IPS-15b (cell line): Measurements from ENCODE around the gene SLPI.

Experiments
- H3K27me3 ChIP-seq: one replicate; pipeline ENCODE4 v1.6.1; 2013; ENCODE audit warnings: low read length; ENCODE audit not compliant: control insufficient read depth, insufficient read depth
- H3K36me3 ChIP-seq: one replicate; pipeline ENCODE4 v1.6.1; 2013; ENCODE audit warnings: low read length; ENCODE audit not compliant: control insufficient read depth, insufficient read depth
- H3K4me1 ChIP-seq: one replicate; pipeline ENCODE4 v1.6.1; 2013; ENCODE audit warnings: mild to moderate bottlenecking, low read length; ENCODE audit not compliant: control insufficient read depth, insufficient read depth
- H3K4me3 ChIP-seq: one replicate; pipeline ENCODE4 v1.5.1; 2013; ENCODE audit warnings: low read depth, low read length
- H3K9ac ChIP-seq: one replicate; pipeline ENCODE4 v1.6.1; 2013; ENCODE audit warnings: low read depth, mild to moderate bottlenecking, low read length
- H3K9me3 ChIP-seq: one replicate; pipeline ENCODE4 v1.6.1; 2013; ENCODE audit warnings: mild to moderate bottlenecking, low read length; ENCODE audit not compliant: control insufficient read depth, insufficient read depth

Gene SLPI

DNA sequence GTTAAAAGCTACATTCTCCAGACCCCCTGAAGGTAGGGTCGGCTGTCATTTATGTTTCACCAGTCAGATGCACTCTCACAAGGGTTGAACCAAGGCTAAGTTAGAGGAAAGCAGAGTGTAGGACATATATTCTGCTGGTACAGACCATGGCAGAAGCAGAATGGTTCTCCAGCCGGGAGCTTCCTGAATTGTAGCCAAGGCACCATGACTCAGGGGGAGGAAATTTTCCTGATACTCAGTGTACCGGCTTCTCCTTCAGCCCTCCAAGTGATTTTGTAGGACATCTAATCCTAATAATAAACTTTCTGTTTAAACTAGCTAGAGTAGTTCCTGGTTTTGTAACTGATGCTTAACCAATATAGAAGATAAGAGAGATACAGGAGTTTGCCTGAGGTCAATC, 14.2 kb upstream of the SLPI start:
- Histone ChIP-seq H3K4me3 (no peak overlapping the region), H3K9me3 (no peaks in the 10 kb centered on the region), H3K9ac (no peak overlapping the region), H3K36me3 (no peaks in the 10 kb centered on the region), H3K4me1 (no peaks in the 10 kb centered on the region), H3K27me3 (no peaks in the 10 kb centered on the region)

DNA sequence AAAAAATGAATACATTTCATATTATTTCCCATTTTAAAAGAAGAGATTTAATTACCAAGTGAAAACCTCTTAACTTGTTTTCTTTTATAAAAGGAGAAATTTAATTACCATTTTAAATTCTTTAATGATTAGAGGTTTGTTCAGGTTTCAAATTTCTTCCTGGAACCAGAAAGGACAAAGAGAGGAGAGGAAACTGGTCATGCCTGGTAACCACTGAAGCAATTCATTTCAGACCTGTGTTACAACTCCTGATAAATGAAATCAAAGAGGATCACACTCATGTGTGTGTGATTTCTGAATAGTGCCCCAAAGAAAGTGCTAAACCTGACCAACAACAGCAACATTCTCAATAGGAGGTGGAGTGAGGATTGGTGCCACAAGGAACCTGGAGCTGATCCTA, 12.6 kb upstream of the SLPI start:
- Histone ChIP-seq H3K27me3 (no peaks in the 10 kb centered on the region), H3K9ac (no peak overlapping the region), H3K4me3 (no peak overlapping the region), H3K36me3 (no peaks in the 10 kb centered on the region), H3K9me3 (no peaks in the 10 kb centered on the region), H3K4me1 (no peaks in the 10 kb centered on the region)

DNA sequence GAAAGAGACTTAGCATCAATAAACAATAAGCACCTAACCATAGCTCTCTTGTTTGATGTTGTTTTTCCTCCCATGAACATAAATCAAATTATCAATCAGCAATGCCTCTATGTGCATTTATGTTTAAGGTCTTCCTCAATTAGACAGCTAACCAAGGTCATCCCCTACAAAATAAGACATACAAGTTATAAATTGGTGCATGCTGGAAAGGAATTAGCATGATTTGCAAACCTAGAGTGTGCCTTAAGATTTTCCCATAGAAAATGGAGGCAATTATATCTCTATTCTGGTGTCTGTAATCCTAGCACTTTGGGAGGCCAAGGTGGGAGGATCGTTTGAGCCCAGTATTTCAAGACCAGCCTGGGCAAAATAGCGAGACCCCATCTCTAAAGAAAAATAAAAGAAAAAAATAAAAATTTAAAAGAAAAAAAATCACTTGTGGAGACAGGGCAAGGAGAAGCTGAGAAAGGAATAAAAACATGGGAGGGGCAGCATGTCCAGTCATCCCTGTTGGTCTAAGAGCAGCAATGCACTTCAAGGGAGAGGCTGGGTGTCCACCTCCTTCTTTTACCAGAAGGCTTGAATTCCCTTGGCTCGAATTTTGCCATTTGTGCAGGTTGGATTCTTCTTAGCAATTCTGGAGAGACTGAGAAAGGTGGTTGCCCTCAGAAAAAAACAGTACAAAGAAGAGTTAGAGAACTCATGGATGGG, 9.3 kb upstream of the SLPI start:
- peaks cover under 1% of the 10 kb centered on the region for H3K4me1 ChIP-seq
- no peak overlapping the region for H3K9ac ChIP-seq
- no peaks in the 10 kb centered on the region for H3K36me3 ChIP-seq
- H3K4me3 ChIP-seq = no peak overlapping the region
- H3K9me3 ChIP-seq = no peaks in the 10 kb centered on the region
- H3K27me3 ChIP-seq = no peaks in the 10 kb centered on the region

DNA sequence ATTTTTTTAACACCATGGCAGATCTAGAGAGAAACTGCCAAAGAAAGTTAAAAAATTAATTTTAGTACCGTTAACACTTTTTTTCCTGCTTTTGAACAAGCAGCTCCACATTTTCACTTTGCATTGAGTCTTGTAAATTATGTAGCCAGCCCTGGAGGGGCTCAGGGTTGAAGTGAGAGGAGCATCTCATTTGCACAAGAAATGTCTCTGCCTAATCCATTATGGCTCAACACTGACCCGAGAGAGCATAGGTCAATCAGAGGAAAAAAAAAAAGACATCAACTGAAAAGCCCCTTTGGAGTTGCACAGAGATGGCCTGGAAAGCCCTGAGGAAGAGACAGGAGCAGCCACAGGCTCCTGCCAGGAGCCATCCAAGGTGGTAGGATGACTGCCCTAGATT, 4.3 kb upstream of the SLPI start:
- Histone ChIP-seq H3K4me3 (no peak overlapping the region), H3K9ac (no peak overlapping the region), H3K4me1 (peaks cover 7% of the 10 kb centered on the region), H3K9me3 (no peaks in the 10 kb centered on the region), H3K27me3 (no peaks in the 10 kb centered on the region), H3K36me3 (no peaks in the 10 kb centered on the region)

DNA sequence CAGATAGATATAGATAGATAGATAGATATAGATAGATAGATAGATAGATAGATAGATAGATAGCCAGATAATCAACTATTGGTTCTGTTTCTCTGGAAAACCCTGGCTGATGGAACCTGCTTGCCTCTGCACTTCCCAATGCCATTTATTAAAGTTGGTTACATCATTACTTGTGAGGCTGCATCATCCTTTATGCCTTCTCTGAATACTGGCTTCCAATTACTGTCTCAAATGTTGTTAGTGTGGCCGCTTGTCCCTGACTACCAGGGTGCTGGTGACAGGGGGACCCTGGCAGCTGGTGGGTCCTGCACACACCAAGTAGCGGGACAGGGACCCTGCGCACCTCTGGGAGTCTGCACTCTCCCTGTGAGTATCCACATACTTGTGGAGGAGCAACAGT, 3.9 kb upstream of the SLPI start:
- Histone ChIP-seq H3K36me3 (no peaks in the 10 kb centered on the region), H3K9ac (no peak overlapping the region), H3K27me3 (no peaks in the 10 kb centered on the region), H3K4me1 (peaks cover 7% of the 10 kb centered on the region), H3K4me3 (no peak overlapping the region), H3K9me3 (no peaks in the 10 kb centered on the region)

DNA sequence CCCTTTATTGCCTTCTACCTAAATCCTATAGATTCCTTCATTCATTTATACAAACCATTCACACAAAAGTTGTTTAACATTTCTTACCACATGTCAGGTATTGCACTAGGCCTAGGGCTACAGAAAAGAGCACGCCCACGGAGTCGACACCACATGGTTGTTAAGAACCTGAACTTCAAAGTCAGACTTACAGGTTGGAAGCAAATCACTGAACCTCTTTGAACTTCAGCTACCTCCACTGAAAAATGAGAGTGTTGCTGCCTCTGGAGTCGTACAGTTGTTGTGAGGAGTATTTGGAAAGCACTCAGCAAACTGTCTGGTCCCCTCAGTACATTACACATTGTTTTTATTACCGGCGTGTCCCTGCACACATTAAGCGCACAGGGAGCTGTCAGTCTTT, 3.3 kb upstream of the SLPI start:
- no peaks in the 10 kb centered on the region for H3K9me3 ChIP-seq
- no peak overlapping the region for H3K9ac ChIP-seq
- peaks cover 7% of the 10 kb centered on the region for H3K4me1 ChIP-seq
- H3K27me3 ChIP-seq = no peaks in the 10 kb centered on the region
- H3K36me3 ChIP-seq = no peaks in the 10 kb centered on the region
- H3K4me3 ChIP-seq = no peak overlapping the region

DNA sequence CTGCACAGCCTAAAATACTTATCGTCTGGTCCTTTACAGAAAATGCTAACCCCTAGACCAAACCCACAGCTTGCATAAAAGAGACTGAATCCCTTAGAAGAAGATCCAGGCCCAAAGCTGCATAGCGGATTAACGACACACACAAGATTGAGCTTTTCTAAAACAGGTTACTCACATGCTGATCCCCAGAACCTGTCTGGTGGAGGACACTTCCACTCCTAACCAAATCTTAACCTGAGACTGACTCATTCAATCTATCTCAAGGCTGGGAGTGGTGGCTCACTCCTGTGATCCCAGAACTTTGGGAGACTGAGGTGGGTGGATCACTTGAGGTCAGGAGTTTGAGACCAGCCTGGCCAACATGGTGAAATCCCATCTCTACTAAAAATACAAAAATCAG, 2.8 kb upstream of the SLPI start:
- Histone ChIP-seq H3K36me3 (no peaks in the 10 kb centered on the region), H3K4me1 (peaks cover 7% of the 10 kb centered on the region), H3K4me3 (no peak overlapping the region), H3K9me3 (no peaks in the 10 kb centered on the region), H3K9ac (no peak overlapping the region), H3K27me3 (no peaks in the 10 kb centered on the region)

DNA sequence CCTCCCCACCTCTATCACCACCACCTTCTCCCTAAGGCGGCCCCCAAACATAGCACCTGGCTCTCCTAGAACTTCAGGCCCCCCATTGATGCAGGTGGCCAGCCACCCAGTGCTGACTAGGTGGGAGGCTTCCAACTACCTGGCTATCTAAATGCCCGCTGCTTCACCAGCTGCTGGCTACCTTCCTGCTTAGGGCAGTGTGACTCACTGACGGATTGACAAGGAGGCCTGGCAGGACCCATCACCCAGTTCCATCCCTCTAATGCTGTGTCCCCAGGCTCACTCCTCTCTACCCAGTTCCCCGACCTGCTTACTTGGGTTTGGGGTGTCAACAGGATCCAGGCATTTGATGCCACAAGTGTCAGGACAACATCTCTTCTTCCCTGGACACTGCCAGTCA, 1.1 kb downstream of the SLPI start:
- Histone ChIP-seq H3K4me3 (no peak overlapping the region), H3K27me3 (no peaks in the 10 kb centered on the region), H3K4me1 (peaks cover 2% of the 10 kb centered on the region), H3K9me3 (no peaks in the 10 kb centered on the region), H3K36me3 (no peaks in the 10 kb centered on the region), H3K9ac (no peak overlapping the region)

DNA sequence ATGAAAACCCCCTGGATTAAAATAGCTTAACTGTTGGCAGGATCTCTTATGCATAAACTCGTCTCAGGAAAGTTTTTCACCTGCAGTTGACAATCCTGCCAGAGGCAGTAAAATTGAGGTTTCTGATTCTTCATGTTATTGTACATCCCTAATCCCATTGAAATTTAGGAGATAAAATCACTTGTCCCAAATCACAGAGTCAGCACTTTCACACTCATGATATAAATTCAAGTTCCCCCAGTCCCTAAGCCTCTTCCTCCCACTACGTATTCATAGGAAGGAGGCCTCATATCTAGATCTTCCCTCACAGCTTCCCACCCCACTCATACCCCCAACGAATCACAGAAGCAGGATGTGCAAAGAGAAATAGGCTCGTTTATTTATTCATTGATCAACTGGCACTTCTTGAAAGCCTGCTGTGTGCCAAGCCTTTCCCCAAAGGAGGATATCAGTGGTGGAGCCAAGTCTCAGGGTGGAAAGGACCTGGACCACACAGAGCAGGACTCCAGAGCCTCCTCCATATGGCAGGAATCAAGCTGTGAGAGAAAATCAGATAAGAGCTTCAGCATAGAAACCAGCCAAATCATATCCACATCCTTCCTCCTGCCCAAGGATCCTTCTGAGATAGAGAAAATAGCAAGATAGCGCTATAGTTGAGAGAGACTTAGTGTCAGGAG, 2.3 kb downstream of the SLPI start:
- no peaks in the 10 kb centered on the region for H3K9me3 ChIP-seq
- no peaks in the 10 kb centered on the region for H3K36me3 ChIP-seq
- H3K27me3 ChIP-seq = no peaks in the 10 kb centered on the region
- H3K9ac ChIP-seq = no peak overlapping the region
- no peak overlapping the region for H3K4me3 ChIP-seq
- H3K4me1 ChIP-seq = no peaks in the 10 kb centered on the region

DNA sequence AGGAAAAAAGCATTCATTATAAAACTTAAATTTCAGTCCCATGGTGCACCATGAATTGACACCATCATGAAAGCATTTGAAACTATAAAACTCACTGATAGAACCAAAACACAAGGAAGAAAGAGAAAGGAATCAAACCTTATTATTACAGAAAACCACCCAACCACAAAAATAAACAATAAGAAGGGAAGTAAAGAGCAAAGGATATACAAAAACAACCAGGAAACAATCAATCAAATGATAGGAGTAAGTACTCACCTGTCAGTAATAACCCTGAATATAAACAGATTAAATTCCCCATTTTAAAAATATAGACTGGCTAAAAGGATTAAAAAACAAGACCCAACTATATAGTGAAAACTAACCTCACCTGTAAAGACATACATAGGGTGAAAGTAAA, 5.8 kb downstream of the SLPI start:
- no peaks in the 10 kb centered on the region for H3K4me1 ChIP-seq
- H3K27me3 ChIP-seq = no peaks in the 10 kb centered on the region
- no peaks in the 10 kb centered on the region for H3K36me3 ChIP-seq
- H3K4me3 ChIP-seq = no peak overlapping the region
- H3K9me3 ChIP-seq = no peaks in the 10 kb centered on the region
- no peak overlapping the region for H3K9ac ChIP-seq

DNA sequence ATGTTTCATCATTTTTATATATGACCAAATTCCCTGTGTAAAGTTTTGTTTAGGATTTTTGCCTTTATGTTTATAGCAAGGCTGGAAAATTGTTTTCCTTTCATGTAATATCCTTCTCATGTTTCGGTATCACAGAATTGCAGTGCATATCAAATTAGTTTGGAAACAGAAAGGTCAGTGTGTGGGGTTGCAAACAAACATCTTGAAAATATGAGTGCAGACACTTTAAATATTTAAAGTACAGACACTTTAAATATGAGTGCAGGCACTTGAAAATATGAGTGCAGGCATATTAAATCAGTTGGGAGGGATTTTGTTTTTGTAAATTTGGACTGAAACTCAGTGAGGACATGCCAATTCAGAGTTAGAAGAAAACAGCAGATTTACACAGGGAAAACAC, 6.5 kb downstream of the SLPI start:
- Histone ChIP-seq H3K36me3 (no peaks in the 10 kb centered on the region), H3K27me3 (no peaks in the 10 kb centered on the region), H3K4me3 (no peak overlapping the region), H3K9ac (no peak overlapping the region), H3K4me1 (no peaks in the 10 kb centered on the region), H3K9me3 (no peaks in the 10 kb centered on the region)

DNA sequence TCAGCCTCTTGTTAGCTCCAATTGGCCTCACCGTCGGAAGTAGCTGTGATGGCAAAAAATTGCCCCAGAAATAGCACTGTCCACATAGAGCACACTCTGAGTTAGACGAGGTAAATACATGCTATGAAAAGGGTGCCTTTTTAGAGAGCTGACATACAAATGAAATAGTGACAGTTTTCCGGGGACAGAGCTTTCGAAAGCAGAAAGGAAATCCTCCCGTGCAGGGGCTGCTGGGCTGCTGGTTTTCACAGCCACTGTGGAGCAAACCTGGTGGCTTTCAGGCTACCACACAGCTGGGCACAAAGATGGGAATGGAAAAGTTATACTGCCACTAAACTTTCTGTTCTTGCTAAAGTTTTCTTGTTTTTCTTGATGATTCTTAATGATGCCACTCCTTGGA, 8.3 kb downstream of the SLPI start:
- Histone ChIP-seq H3K27me3 (no peaks in the 10 kb centered on the region), H3K9ac (no peak overlapping the region), H3K4me3 (no peak overlapping the region), H3K4me1 (no peaks in the 10 kb centered on the region), H3K9me3 (no peaks in the 10 kb centered on the region), H3K36me3 (no peaks in the 10 kb centered on the region)
